HEK293T (cell line): ENCODE measurements around the gene TRAF2.

ENCODE experiments used
- CTCF ChIA-PET: fragments of 350-600 bp; formaldehyde crosslinking; extraction: SDS; loops from one replicate; lab custom pipeline; 2021; ENCODE audit warnings: antibody characterized with exemption, inconsistent platforms; lab: Yijun Ruan, JAX
- POLR2A ChIA-PET: fragments of 350-600 bp; formaldehyde crosslinking; extraction: SDS; loops from one replicate; lab custom pipeline; 2020; ENCODE audit warnings: antibody characterized with exemption, inconsistent platforms; lab: Yijun Ruan, JAX
- DNase-seq: peaks from one replicate; pipeline ENCODE4 v3.0.0; 2012; ENCODE audit warnings: mixed read lengths; ENCODE audit errors: extremely low spot score
- ARNT ChIP-seq: fragments of 450-650 bp; IDR thresholded peaks from 2 replicates; pipeline ENCODE4 v1.6.1; 2017; ENCODE audit warnings: mild to moderate bottlenecking
- BHLHE40 ChIP-seq: fragments of 450-650 bp; IDR thresholded peaks from 2 replicates; pipeline ENCODE4 v1.6.1; 2016; ENCODE audit warnings: mild to moderate bottlenecking, moderate library complexity, borderline replicate concordance
- CTBP1 ChIP-seq: fragments of 450-650 bp; IDR thresholded peaks from 2 replicates; pipeline ENCODE4 v1.6.1; 2016; ENCODE audit warnings: borderline replicate concordance
- ELF4 ChIP-seq: fragments of 450-650 bp; IDR thresholded peaks from 2 replicates; pipeline ENCODE4 v1.6.1; 2017; ENCODE audit warnings: antibody characterized with exemption
- FOXA1 ChIP-seq: fragments of 450-650 bp; IDR thresholded peaks from 2 replicates; pipeline ENCODE4 v1.6.1; 2016; ENCODE audit warnings: mild to moderate bottlenecking
- FOXK2 ChIP-seq: fragments of 450-650 bp; IDR thresholded peaks from 2 replicates; pipeline ENCODE4 v1.6.1; 2016; ENCODE audit warnings: mild to moderate bottlenecking
- FOXM1 ChIP-seq: fragments of 450-650 bp; IDR thresholded peaks from 2 replicates; pipeline ENCODE4 v1.6.1; 2017; ENCODE audit warnings: mild to moderate bottlenecking, borderline replicate concordance
- HDGF ChIP-seq: fragments of 450-650 bp; IDR thresholded peaks from 2 replicates; pipeline ENCODE4 v1.6.1; 2017; ENCODE audit warnings: antibody characterized with exemption, borderline replicate concordance
- L3MBTL2 ChIP-seq: fragments of 450-650 bp; conservative IDR thresholded peaks from 2 replicates; pipeline ENCODE4 v1.6.1; 2016; ENCODE audit warnings: mild to moderate bottlenecking
- LEF1 ChIP-seq: fragments of 450-650 bp; IDR thresholded peaks from 2 replicates; pipeline ENCODE4 v1.6.1; 2017; ENCODE audit warnings: mild to moderate bottlenecking, borderline replicate concordance
- NFRKB ChIP-seq: fragments of 450-650 bp; IDR thresholded peaks from 2 replicates; pipeline ENCODE4 v1.6.1; 2016; ENCODE audit warnings: mild to moderate bottlenecking, moderate library complexity
- SP1 ChIP-seq: fragments of 450-650 bp; IDR thresholded peaks from 2 replicates; pipeline ENCODE4 v1.6.1; 2017
- SUZ12 ChIP-seq: fragments of 450-650 bp; IDR thresholded peaks from 2 replicates; pipeline ENCODE4 v1.6.1; 2016; ENCODE audit warnings: mild to moderate bottlenecking
- TARDBP ChIP-seq: fragments of 450-650 bp; IDR thresholded peaks from 2 replicates; pipeline ENCODE4 v1.6.1; 2016
- ZNF384 ChIP-seq: fragments of 450-650 bp; IDR thresholded peaks from 2 replicates; pipeline ENCODE4 v1.6.1; 2016
- TF ChIP-seq, protein P1 (sequence below): fragments of 450-650 bp; IDR thresholded peaks from 2 replicates; pipeline ENCODE4 v1.6.1; 2016

Gene TRAF2

DNA sequence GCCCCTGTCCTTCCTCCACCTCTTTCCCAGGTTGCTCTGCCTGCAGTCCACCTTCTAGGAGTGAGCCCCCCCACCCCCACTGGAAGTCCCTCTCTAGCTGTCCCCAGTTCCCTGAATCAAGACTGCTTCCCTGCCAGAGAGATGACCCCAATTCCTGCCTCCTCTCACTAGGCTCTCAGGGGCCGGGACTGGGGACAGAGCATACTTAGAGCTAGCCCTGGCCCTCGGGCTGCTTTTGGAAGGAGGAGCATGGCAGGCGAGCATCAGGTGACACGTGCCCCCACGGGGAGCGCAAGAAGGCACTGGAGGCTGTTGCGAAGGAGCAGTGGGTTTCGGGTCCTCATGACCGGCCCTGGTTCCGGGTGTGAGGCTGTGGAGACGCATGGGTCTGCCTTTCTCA, 9.7 kb downstream of the TRAF2 start:
- no peak for DNase-seq
- POLR2A ChIA-PET = interaction anchor here (0.6 kb wide), 1 partner anchor 10 kb away, joined by 3 read pairs; the partner anchor contains the start of gene TRAF2
- CTCF ChIA-PET = no interaction called here
- TF ChIP-seq, protein P1, sequence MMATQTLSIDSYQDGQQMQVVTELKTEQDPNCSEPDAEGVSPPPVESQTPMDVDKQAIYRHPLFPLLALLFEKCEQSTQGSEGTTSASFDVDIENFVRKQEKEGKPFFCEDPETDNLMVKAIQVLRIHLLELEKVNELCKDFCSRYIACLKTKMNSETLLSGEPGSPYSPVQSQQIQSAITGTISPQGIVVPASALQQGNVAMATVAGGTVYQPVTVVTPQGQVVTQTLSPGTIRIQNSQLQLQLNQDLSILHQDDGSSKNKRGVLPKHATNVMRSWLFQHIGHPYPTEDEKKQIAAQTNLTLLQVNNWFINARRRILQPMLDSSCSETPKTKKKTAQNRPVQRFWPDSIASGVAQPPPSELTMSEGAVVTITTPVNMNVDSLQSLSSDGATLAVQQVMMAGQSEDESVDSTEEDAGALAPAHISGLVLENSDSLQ = no peak
- TF ChIP-seq ARNT (no peak), FOXA1 (no peak)

DNA sequence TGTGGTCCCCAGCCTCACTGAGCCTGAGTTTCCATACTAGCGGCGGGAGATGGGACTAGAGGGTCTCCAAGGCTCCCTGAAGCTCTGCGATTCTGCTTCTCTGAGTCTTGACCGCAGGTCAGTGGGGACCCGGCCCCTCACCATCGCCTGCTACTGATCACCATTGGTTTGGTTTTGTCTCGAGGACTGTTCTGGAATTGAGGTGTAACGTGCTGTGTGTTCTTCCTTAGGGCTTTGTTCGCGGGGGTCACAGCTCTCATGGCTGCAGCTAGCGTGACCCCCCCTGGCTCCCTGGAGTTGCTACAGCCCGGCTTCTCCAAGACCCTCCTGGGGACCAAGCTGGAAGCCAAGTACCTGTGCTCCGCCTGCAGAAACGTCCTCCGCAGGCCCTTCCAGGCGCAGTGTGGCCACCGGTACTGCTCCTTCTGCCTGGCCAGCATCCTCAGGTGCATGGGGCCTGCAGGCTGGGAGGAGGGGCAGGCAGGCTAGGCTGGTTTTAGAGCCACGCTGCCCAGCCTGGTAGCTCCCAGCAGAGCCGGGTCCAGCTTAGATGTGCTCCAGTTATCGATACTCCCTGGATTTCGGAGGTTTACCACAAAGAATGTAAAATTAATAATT, 12.3 kb downstream of the TRAF2 start:
- ChIA-PET CTCF (interaction anchor here (1.4 kb wide), 1 partner anchor 56 kb away, joined by 4 read pairs; the partner anchor contains the start of gene AJM1), POLR2A (interaction anchor here (0.9 kb wide), 1 partner anchor 32 kb away, joined by 3 read pairs; the partner anchor contains the start of gene EDF1)
- no peak for DNase-seq
- TF ChIP-seq FOXA1 = no peak
- TF ChIP-seq TARDBP = no peak
- no peak for TF ChIP-seq L3MBTL2
- no peak for TF ChIP-seq ARNT

DNA sequence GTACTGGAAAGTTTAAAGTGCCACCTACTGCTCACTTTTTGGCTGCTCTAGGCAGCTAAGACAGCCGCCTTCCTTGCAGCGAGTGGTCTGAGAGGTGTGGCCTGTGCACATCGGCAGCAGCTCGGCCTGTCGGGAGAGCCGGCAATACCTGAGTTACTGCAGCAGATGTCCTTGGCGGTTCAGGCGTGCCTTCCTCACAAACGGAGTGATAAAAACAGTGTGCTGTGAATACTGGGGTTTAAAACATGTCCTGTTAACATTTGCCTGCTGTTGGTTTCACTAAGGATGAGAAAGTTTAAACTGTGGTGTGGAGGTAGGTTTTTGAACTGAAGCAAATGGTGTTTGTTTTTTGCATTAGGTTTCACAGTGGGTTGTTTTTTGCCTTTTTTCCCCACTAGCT, 12.9 kb downstream of the TRAF2 start:
- ChIA-PET CTCF (interaction anchor here (1.4 kb wide), 1 partner anchor 57 kb away, joined by 4 read pairs; the partner anchor contains the start of gene AJM1), POLR2A (interaction anchor here (0.9 kb wide), 1 partner anchor 33 kb away, joined by 3 read pairs; the partner anchor contains the start of gene EDF1)
- no peak for DNase-seq

DNA sequence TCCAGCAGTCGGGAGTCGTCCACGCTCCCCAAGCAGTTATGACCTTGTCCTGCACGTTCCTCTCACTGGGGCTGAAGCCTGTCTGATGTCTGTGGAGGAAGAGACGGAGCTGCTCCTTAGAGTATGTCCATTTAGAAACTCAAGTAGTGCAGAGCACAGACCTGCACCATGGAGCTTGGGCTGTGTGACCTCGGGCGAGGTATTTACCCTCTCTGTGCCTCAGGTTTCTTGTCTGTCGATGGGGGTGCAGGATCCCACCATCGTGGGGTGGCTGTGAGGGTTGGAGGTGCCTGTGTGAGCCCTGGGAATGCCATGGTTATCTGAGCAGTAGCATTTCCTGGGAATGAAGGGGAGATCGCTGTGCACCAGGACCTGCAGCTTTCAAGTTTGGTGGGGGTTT, 14.2 kb downstream of the TRAF2 start:
- ChIA-PET CTCF (no interaction called here), POLR2A (no interaction called here)
- no peak for TF ChIP-seq FOXM1
- TF ChIP-seq HDGF = no peak
- no peak for DNase-seq

More for the DNA sequence above, 12.9 kb downstream of the TRAF2 start:
- TF ChIP-seq FOXM1 = no peak
- TF ChIP-seq ELF4 = no peak
- no peak for TF ChIP-seq LEF1
- TF ChIP-seq ARNT = no peak
- no peak for TF ChIP-seq TARDBP
- no peak for TF ChIP-seq NFRKB
- TF ChIP-seq ZNF384 = no peak

DNA sequence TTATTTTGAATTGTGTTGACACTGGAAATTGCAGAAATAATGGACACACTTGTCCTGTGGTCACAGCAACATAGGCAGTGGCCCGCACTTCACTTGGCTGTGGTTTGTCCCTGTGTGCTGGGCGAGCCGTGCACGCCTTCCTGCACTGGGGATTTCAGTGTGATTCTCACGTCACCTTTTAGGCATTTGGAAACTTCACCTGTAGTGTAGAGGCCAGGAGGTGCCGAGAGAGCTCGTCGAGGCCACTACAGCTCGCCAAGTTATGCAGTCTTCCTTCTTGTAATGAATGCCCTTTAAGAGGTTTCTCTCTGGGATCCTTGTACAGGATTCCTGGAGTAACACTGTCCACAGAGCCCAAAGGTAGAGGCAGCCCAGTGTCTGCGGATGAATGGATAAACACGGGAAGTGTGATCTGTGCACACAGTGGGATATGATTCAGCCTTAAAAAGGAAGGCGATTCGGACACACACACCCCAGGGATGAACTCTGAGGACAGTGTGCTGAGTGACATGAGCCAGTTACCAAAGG, 14.7 kb downstream of the TRAF2 start:
- no peak for TF ChIP-seq ZNF384
- TF ChIP-seq ELF4 = no peak
- no peak for TF ChIP-seq HDGF
- no peak for TF ChIP-seq FOXM1
- TF ChIP-seq LEF1 = no peak
- no peak for TF ChIP-seq TARDBP
- TF ChIP-seq L3MBTL2 = no peak
- TF ChIP-seq NFRKB = no peak
- no peak for TF ChIP-seq FOXK2
- TF ChIP-seq SUZ12 = no peak
- no peak for TF ChIP-seq FOXA1
- TF ChIP-seq ARNT = no peak
- TF ChIP-seq BHLHE40 = no peak
- TF ChIP-seq SP1 = no peak
- TF ChIP-seq, protein P1 = no peak
- no peak for TF ChIP-seq CTBP1
- POLR2A ChIA-PET = no interaction called here
- no peak for DNase-seq
- CTCF ChIA-PET = no interaction called here

DNA sequence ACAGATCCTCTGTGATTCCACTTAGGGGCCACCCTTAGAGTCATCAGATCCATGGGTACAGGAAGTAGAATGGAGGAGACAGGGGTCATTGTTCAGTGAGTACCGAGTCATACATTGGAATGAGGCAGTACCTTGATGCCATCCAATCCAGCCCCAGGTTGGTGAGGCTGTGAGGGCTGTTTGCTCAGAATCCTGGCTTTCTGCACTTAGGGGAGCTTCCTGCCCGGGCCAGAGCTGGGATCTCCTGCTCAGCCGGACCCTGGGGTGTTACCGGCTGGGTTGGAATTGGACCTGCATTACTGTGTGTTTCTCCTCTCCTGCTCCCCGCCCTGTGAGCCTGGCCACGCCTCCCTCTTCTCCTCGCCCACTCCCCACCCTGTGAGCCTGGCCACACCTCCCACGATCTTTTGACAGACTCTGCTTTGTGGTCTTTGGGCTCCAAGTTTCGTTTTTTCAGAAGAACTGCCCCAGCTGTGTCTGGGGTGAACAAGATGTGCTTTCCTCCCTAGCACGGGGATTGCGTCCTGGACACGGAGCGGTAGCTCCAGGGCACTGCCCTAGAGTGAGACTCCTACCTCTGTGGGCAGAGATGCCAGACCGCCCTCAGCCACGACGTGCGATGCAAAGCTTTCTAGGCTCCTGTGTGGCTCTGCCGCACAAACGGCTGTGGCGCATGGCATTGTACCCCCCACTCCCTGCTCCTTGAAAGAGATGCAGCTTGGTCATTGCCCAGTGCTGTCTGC, 15.4 kb downstream of the TRAF2 start:
- TF ChIP-seq HDGF = no peak
- no peak for TF ChIP-seq SP1
- TF ChIP-seq ZNF384 = no peak
- TF ChIP-seq FOXK2 = no peak
- no peak for TF ChIP-seq LEF1
- no peak for TF ChIP-seq BHLHE40
- TF ChIP-seq TARDBP = no peak
- no peak for TF ChIP-seq ELF4
- no peak for TF ChIP-seq FOXM1
- TF ChIP-seq L3MBTL2 = no peak
- CTCF ChIA-PET = no interaction called here
- DNase-seq = no peak
- POLR2A ChIA-PET = no interaction called here

DNA sequence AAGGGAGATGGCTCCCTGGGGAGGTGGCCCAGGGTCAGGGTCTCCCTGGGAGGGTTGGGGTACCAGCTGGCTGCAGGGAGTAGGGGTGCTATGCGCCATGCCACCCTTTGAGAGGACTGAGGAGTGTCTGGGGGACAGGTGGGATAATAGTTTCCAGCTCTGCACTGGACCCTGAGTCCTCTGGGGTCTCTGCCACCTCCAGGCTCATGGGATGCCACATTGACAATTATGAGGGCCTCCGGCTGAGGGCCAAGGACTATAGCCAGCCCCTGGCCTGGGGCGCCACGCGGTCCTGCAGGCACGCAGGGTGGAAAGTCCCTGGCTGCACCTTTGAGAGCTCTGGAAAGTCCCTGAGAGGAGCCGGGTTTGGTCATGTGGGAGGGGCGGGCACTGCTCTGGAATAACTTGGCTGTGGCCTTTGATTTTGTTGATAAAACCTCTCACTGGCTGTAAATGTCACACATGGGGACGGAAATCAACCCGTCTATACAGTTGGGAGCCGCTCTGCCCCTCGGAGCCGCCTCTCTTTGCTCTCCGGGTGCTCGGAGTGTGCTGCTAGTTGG, 16.0 kb downstream of the TRAF2 start:
- DNase-seq = no peak
- ChIA-PET POLR2A (no interaction called here), CTCF (no interaction called here)
- no peak for TF ChIP-seq ARNT
- TF ChIP-seq SUZ12 = no peak
